HepG2 (cell line): ENCODE measurements around the gene VPS52. TPM values are rescaled to one million over a fixed set of nuclear protein-coding genes. Genes with fewer than 3 reads are reported as not detected.

Experiments
- E2F2 ChIP-seq: sonication (generic); formaldehyde crosslinking; IDR thresholded peaks from 2 replicates; pipeline ENCODE4 v1.4.0; 2020; ENCODE audit warnings: missing genetic modification reagents, borderline replicate concordance
- FOXJ3 ChIP-seq: sonication (generic); formaldehyde crosslinking; IDR thresholded peaks from 2 replicates; pipeline ENCODE4 v1.4.0; 2020; ENCODE audit warnings: missing genetic modification reagents, mild to moderate bottlenecking, borderline replicate concordance
- PLSCR1 ChIP-seq: sonication (generic); formaldehyde crosslinking; IDR thresholded peaks from 2 replicates; pipeline ENCODE4 v1.5.0; 2020; ENCODE audit warnings: missing genetic modification reagents, mild to moderate bottlenecking, borderline replicate concordance
- ZBTB40 ChIP-seq, 2 experiments: fragments of 450-650 bp in 1 of 2; sonication (generic) in 1 of 2; formaldehyde crosslinking in 1 of 2; IDR thresholded peaks; 2 replicates each; pipeline versions ENCODE4 v1.6.1 to v1.8.0; 2016 to 2022; ENCODE audit warnings: antibody characterized with exemption in 1 of 2, mild to moderate bottlenecking in 1 of 2, missing genetic modification reagents in 1 of 2
- ZC3H13 ChIP-seq: sonication (generic); formaldehyde crosslinking; IDR thresholded peaks from 2 replicates; pipeline ENCODE4 v1.8.1; 2023; ENCODE audit warnings: mild to moderate bottlenecking, missing genetic modification reagents, moderate library complexity
- ZMYM2 ChIP-seq: sonication (generic); formaldehyde crosslinking; IDR thresholded peaks from 2 replicates; pipeline ENCODE4 v1.8.0; 2022; ENCODE audit warnings: mild to moderate bottlenecking, missing genetic modification reagents
- ZNF205 ChIP-seq: IDR thresholded peaks from 2 replicates; pipeline ENCODE4 v1.6.1; 2018; ENCODE audit warnings: missing biosample characterization, missing genetic modification reagents
- ZNF772 ChIP-seq: sonication (generic); formaldehyde crosslinking; IDR thresholded peaks from 2 replicates; pipeline ENCODE4 v1.5.0; 2020; ENCODE audit warnings: mild to moderate bottlenecking, missing genetic modification reagents
- ZSCAN25 ChIP-seq: sonication (generic); formaldehyde crosslinking; IDR thresholded peaks from 2 replicates; pipeline ENCODE4 v1.8.0; 2022; ENCODE audit warnings: mild to moderate bottlenecking, missing genetic modification reagents
- polyA plus RNA-seq, 8 experiments: library from polyadenylated mRNA; depleted of rRNA in 3 of 8; stranded (reverse) in 7 of 8; unstranded in 1 of 8; fragments of >200 nt; fragmentation: Illumina TruSeq in 4 of 8; extraction: Trizol in 4 of 8; gene quantifications; 2 replicates each; pipeline versions ENCODE4 v1.2.1 to v1.2.3, GENCODE V29; 2011 to 2016; ENCODE audit warnings: low read depth in 4 of 8, missing spikeins in 1 of 8, mixed read lengths in 1 of 8; ENCODE audit not compliant: insufficient read depth in 1 of 8
- total RNA-seq, 5 experiments: library from RNA; depleted of rRNA; stranded (reverse); fragments of >200 nt; fragmentation: Illumina TruSeq; extraction: Trizol; gene quantifications; 2 replicates each; pipeline ENCODE4 v1.2.3, GENCODE V29; 2016; ENCODE audit warnings: low read depth in 1 of 5
- TF ChIP-seq, protein P1 (sequence below): sonication (generic); formaldehyde crosslinking; IDR thresholded peaks from 2 replicates; pipeline ENCODE4 v1.4.0; 2020; ENCODE audit warnings: missing genetic modification reagents
- TF ChIP-seq, protein P2 (sequence below): sonication (generic); IDR thresholded peaks from 2 replicates; pipeline ENCODE4 v1.6.1; 2016; ENCODE audit warnings: low read depth, borderline replicate concordance

Gene VPS52
- total and polyA plus RNA-seq, 2 of the 13 experiments (the other 11 are each of a cell fraction or from before 2014, with no cell fraction given): 48.9 to 85.5 TPM

GRCh38 chr6:33248932-33249731, 22.5 kb downstream of the VPS52 start (continued):
- no peak for TF ChIP-seq ZSCAN25 (CRISPR knock-in tag)
- TF ChIP-seq ZMYM2 (CRISPR knock-in tag): 0 out of 2 replicates have a peak, but pooled peaks have one; percentile 20
- peak; percentile 75 for TF ChIP-seq ZNF205 (CRISPR knock-in tag)
- no peak for TF ChIP-seq FOXJ3 (CRISPR knock-in tag)
- TF ChIP-seq, protein P1, sequence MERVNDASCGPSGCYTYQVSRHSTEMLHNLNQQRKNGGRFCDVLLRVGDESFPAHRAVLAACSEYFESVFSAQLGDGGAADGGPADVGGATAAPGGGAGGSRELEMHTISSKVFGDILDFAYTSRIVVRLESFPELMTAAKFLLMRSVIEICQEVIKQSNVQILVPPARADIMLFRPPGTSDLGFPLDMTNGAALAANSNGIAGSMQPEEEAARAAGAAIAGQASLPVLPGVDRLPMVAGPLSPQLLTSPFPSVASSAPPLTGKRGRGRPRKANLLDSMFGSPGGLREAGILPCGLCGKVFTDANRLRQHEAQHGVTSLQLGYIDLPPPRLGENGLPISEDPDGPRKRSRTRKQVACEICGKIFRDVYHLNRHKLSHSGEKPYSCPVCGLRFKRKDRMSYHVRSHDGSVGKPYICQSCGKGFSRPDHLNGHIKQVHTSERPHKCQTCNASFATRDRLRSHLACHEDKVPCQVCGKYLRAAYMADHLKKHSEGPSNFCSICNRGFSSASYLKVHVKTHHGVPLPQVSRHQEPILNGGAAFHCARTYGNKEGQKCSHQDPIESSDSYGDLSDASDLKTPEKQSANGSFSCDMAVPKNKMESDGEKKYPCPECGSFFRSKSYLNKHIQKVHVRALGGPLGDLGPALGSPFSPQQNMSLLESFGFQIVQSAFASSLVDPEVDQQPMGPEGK (CRISPR knock-in tag): no peak; the same call in none of the 2 replicates
- TF ChIP-seq E2F2 (CRISPR knock-in tag): no peak; the same call in 1 of the 2 replicates
- no peak for TF ChIP-seq ZBTB40 (IDR thresholded peaks at IDR 0.05)
- 0 out of 2 replicates have a peak, but pooled peaks have one; percentile 54 for TF ChIP-seq ZBTB40 (CRISPR knock-in tag; IDR thresholded peaks at IDR 0.05)
- TF ChIP-seq, protein P2, sequence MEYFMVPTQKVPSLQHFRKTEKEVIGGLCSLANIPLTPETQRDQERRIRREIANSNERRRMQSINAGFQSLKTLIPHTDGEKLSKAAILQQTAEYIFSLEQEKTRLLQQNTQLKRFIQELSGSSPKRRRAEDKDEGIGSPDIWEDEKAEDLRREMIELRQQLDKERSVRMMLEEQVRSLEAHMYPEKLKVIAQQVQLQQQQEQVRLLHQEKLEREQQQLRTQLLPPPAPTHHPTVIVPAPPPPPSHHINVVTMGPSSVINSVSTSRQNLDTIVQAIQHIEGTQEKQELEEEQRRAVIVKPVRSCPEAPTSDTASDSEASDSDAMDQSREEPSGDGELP: no peak
- TF ChIP-seq ZNF772 (CRISPR knock-in tag): peak; percentile 94
- no peak for TF ChIP-seq PLSCR1 (CRISPR knock-in tag)
- peak; percentile 84; the same call in 1 of the 2 replicates for TF ChIP-seq ZC3H13 (CRISPR knock-in tag)
